Right renal pelvis (tissue), 4 donors: ENCODE measurements around the gene TMEM250. TPM values are rescaled to one million over a fixed set of nuclear protein-coding genes. Genes with fewer than 3 reads are reported as not detected.

ENCODE experiments used
- DNase-seq, 4 donors: peaks; one replicate each; pipeline ENCODE4 v3.0.0-alpha.2; 2013; ENCODE audit warnings: low read depth in 4 of 4, low spot score in 3 of 4, missing footprints in 1 of 4
- polyA plus RNA-seq, 4 donors: library from polyadenylated mRNA; unstranded; fragments of 120-200 nt; gene quantifications; one replicate each; pipeline ENCODE4 v1.2.1, GENCODE V29; 2013; ENCODE audit not compliant: insufficient read length in 4 of 4

TMEM250 gene
- polyA plus RNA-seq, 4 donors, result 16.7 to 23.5 (median 18.3) TPM

DNA sequence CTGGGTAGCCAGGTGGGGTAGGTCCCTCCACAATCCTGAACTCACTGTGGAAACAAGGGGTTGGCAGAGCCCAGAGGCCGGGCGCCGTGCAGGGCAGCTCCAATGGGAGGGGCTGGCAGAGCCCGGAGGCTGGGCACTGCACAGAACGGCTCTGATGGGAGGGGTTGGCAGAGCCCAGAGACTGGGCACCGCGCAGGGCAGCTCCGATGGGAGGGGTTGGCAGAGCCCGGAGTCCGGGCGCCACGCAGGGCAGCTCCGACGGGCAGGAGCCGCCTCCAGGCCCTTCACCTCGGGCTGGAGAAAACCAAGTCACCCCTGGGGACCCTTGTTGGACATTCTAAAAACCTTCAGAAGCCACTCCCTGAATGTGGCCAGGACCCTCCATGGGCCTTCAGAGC is 32.9 kb downstream of the TMEM250 start:
- DNase-seq, result no peak

DNA sequence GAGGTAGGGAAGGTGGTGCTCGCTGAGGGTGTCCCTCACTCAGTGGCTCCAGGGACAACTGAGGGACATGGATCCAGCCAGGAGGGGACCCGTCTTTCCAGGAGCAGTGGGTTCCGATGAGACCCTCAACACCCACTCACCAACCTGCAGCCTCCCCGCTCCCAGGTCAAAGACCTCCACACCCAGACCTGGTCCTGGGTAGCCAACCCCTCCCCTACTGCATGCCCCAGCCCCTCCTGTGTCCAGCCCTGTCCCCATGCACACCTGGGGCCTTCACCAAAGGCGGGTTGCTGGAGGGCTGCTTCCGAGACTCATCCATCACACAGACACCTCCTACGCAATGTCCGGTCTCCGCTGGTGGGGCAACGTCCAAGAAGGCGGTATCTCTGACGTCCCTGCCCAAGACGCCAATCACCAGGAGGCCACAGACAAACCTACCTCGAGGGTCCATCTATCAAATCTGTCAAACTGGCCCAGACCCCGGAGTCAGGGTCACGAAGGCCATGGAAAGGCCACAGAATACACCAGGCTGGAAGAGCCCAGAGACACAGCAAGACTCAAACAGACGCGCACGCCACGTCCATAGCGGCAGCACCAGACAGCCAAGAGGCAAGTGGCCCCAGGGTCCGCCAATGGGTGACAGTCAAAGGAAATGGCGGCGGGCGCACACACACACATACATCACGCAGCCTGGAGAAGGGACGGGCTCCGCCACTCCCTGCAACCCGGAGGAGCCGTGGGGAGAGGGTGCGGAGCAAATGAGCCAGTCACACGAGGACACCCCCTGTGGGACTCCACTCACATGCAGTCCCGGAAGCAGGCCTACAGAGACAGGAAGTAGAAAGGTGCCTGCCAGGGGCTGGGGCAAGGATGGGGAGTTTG is 34.4 kb downstream of the TMEM250 start:
- DNase-seq, result no peak

DNA sequence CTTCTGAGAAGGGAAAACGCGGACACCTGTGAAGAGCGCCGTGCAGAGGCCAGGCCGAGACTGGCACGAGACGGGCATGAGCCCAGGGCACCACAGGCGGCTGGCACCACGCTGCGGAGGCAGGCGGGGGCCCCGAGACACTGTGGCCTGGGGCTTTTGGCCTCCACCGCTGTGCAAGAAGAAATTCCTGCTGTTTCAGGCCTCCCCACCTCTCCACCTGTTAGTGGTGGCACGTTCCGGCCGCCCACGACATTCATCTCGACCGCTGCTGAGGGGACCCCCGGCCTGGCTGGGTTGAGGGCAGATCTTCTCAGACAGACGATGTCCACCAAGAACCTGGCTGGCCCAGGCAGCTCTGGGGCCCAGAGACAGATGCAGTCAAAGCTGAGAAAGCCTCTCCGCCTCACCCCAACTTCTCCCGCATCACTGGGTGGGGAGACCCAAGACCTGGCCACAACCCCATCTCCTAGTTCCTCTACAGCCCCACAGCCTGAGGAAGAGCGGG is 35.1 kb downstream of the TMEM250 start:
- DNase-seq, result no peak

DNA sequence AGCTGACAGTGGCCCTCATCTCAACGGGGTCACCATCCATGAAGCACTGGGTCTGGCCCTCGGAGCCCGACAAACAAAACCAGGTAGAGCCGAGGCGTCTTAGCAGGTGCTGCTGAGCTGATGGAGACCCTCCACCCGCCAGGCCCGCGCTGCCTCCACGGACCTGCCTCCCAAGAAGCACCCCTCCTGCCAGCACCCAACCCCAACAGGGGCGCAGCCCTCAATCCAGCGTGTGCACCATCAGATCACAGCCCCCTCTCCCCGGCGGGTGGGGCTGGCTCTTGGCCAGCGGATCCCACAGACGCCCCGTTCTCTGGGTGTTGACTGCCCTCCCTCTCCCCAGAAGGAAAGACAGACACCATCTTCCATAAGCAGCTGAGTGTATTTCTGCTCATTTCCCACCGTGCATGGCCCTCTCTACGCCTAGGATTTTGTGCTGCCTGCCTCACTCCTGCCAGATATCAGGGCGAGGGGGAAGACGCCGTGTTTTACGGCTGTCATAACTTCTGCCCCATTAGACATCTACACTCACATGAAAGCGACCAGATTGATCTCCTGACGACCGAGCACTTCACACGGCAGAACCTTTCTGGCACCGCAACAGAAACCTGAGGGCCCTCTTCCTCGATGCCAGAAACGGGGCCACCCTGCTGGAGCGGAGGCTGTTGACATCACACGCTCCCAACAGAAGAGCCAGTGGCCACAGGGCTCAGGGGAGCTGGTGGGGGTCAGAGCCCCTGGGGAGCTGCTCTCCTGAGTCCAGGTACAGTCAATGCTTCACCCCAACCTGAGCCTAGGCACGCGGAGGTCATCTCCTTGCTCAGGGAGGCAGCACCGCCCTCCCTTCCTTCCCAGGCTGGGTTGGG is 35.9 kb downstream of the TMEM250 start:
- no peak for DNase-seq

DNA sequence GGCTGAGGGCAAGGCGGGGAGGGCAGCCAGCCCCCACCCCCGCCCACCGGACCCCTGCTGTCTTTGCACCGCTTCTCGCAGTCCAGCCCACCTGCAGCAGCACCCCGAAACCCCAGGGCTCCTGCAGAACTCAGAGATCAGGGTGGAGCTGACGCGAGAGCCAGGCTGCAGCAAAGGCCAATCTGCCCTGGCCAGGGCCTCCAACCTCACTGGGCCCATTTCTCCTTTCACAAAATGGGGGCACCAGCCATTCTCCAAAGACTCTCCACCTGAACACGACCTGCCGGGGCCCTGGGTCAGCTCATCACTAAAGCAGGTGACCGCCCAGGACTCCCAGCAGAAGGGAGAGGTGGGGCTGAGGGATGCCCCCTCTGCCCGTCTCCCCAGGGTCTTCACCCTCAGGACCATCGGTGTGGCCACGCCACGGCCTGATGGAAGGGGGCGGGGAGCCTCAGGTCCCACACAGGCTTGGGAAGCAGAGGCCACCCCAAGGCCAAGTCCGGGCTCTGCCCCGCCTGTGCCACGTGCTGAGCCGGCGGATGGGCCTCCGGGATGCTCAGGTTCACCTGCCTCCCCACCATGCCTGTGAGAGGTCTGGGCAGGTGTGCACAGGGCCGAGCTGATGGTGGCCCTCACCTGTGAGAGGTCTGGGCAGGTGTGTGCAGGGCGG is 36.7 kb downstream of the TMEM250 start:
- DNase-seq, result no peak

DNA sequence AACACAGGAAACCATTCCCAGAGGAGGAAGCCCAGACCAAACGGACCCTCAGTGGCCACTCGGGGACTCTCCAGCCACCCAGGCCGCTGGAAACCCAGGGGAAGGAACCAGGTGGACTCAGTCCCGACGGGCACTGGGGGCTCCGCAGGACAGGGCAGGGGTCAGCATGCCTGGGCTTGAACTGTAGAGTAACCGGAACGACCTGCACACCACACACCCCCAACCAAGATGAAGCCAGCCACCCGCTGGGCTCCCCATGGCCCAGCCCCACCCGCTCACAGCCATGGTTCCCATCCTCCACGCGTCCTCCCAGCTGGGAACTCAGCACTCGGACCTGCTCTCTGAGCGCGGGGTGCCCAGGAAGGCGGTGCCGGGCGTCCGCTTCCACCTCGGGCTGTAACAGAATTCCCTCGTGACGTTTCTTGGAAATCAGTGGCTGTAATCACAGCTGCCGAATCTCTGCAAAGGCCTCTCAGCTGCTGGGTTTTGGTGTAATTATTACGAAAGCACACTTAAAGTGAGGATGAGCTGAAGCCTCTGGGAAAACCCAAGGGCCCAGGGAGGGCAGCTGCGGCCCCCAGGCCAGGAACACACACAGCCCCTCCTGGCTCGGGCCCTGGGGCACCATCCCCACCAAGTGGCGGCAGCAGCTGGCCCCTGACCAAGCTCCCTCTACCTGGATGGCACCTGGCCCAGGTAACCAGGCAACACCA is 37.4 kb downstream of the TMEM250 start:
- no peak for DNase-seq

DNA sequence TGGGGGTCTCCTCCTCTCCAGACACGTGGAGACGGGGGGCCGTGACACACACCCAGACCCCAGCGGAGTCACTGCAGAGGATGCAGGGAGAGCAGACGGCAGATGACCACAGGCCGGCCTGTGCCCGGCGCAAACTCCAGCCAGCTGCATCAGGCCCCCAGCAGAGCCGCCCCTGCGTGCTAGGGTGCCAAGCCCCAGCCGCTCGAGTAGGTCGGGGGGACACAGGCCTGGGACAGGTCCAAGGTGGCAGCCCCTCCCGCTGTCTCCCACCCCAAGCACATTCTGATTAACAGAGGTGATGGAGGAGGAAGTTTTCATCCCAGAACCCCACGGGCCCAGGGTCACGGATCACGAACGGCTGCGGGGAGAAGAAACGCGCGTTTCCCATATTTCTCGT is 38.0 kb downstream of the TMEM250 start:
- DNase-seq, result no peak

DNA sequence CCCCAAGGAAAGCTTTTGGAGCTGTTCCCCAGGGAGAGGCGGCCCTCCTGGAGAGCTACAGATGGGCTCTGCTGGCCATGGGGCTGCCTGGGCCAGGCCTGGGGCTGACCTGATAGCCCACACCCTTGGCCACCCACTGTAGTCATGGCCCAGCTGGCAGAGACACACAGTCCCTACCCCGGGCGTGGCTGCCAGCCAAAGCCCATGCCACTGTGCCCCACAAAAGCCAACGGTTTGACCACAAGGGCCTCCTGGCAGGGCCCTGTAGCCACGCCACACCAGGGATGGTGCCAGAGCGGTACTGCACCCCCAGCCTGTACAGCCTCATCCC is 38.8 kb downstream of the TMEM250 start:
- DNase-seq, result no peak

DNA sequence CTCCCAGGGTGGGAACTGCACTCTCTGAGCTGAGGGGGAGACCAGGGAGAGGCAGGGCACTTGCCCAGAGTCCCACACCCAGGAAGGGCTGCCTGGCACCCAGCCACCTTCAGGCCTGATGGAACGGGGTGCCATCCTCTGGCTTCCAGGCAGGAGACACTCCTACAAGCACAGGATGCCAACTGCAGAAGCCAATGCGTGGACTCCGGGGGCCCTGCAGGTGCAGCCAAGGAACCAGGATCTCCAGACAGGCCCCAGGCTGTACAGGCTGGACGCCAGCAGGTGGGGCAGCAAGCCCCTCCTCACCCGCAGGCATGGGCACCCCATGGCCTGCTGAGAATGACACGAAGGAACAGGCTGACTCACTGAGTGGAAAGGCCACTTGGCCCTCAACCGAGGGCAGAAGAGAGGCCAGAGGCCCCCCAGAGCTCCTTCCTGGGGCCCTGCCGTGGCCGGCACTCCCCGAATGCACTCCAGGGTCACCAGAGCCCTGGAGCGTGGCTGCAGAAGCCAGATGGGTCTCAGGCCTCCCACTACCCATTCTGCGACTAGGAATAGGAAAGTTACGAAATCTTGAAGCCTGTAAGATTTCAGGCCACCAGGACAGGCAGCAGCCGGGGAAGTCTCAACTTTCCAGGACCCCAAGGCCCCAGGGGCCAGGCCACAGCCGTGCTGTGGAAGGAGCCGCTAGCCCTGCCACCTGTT is 39.3 kb downstream of the TMEM250 start:
- no peak for DNase-seq

DNA sequence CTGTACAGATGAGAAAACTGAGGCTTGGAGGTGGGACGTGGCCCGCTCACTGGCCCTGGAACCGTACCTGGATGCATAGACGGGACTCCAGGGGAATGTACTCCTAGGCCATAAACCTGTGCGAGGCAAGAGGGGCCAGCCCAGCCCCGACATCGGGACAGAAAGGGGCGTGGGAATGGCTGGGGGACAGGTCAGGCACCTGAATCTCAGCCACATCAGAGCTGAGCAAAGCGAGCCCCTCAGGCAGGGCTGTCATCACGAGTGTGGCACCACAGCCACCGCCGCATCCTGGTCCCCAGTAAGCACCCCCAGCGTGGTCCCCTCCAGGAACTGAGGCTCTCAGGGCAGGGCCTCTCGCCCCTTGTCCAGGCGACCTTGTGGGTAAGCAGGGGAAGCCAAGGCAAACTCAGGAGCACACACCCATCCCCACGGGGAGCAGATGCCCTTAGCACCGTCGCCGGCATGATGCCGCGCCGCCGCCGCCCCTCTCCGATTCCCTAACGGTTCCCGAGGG is 40.1 kb downstream of the TMEM250 start:
- DNase-seq, result no peak

DNA sequence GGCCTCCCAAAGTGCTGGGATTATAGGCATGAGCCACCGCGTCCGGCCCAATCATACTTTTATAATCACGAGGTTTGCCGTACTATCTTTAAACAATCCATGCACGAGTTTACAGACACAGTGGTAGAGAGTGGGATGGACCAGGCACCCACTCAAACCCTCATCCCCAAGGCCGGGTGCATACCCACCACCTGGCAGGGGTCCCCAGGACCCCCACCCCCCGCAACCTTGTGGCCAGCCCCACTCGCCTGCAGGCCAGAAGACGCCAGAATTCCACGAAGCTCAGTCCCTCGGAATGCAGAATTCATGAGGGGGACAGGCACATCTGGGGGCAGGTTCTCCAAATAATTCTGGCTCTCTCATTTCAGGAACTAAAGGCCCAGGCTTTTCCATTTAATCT is 40.7 kb downstream of the TMEM250 start:
- DNase-seq, result no peak

DNA sequence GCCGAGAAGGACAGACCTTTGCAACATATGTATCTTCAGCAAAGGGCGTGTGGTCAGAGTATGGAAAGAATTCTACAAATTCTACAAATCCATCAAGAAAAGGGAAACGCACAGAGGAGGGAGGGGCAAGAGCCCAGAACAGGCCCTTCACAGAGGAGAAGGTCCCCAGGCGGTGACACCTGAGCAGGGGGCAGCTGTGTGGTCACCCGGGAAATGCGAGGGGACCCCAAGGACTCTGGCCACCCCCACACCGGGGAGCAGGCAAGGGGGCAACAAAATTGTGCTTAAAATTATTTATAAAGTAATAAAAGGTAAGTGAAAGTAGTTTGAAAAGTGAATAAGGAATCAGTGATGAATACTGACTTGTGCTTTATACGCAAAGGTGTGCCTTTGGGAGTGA is 41.2 kb downstream of the TMEM250 start:
- DNase-seq, result no peak

DNA sequence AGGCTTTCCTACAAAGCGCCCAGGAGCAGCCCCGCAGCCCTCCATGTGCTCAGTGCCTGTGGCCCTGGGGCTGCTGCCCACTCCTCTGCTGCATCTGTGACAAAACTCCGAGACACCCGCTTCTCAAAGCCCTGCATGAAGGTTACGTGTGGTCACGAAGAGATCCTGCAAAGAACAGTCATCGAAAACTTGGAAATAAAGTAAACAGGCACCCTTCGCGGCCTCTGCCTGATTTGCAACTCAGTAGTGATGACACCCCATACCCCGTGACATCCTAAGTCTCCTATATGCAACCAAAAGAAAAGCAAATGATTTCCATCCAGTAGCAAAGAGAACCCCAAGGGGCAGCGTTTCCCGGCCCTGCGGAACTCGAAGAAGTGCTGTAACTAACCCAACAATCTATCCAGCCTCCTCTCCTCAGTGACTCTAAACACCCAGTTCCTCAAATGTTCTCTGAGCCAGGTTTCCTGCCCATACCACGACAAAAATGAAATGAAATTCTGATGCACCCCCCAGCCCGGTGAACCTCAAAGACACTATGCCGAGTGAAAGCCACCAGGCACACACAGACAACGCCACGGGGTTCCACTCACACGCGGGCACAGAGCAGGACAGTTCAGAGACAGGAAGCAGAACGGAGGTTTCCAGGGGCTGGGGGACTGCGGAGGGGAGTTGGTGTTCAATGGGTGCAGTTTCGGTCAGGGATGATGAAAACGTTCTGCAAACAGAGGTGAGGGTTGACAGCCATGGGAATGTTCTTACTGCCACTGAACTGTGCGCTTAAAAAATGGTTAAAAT is 42.6 kb downstream of the TMEM250 start:
- no peak for DNase-seq

DNA sequence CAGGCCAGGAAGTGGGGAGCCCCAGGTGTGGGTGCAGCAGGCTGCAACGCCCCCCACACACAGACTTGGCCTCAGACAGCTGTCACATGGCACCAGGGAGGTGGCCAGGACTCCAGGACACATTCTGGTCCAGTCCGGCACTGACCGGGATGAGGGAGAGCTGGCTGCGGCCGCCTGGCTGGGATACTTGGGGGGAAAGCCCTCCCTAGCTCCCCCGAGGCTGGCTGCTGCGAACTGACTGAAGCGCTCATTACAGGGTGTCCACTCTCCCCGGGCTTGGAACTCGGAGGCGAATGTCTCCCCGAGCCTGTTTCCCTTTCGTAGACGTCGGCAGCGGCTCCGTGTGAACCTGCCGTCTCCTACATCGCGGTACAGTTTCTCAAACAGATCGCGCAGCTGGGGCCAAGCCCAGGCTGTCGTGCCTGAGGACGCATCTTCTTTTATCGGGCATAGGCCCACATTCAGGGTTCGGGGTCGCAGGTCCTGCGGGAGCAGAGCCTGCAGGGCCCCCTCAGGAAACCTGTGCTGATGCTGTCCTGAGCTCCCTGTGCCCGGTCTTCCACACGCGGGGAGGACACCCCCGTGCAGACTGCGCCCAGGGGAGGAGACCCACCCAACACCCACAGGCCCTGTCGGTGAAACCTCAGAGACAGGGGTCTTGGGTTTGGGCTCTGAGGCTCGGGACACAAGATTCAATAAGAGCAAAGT is 43.4 kb downstream of the TMEM250 start:
- no peak for DNase-seq

DNA sequence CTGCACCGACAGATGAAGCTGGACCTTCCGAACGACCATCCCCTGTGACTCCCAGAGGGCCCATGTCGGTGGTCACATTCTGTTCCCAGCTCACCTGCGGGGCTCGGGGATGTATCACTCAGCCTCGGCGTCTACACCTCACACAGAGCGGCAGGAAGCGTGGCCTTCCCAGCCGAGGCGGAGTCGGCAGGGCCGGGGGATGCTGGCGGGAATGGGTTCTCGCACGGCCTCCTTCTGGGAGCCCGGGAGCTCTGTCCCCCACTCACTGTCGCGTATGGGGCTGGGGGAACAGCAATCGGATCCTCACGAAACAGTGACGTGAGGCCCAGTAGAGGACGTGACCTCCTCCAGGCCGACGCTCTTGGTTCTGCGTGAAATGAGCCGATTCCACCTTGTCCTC is 44.0 kb downstream of the TMEM250 start:
- DNase-seq, result no peak
